GM12875 (cell line): ENCODE results near the gene FMO3.

ENCODE experiments used
- H3K4me3 ChIP-seq: one replicate; pipeline ENCODE4 v1.5.1; 2011; ENCODE audit warnings: low read depth, low read length, control low read depth
- CTCF ChIP-seq: IDR thresholded peaks from 2 replicates; pipeline ENCODE4 v1.5.1; 2011; ENCODE audit warnings: low read depth, mild to moderate bottlenecking, control low read depth, inconsistent platforms, low read length, moderate library complexity, borderline replicate concordance; ENCODE audit not compliant: insufficient read depth

FMO3 gene

GRCh38 chr1:171103862-171104261 lies 13.2 kb downstream of the FMO3 start:
- TF ChIP-seq CTCF = no peak

GRCh38 chr1:171107262-171107940 lies 16.7 kb downstream of the FMO3 start:
- TF ChIP-seq CTCF = no peak
- H3K4me3 ChIP-seq = no peak overlapping the region

More at GRCh38 chr1:171103862-171104261, 13.2 kb downstream of the FMO3 start:
- H3K4me3 ChIP-seq = no peak overlapping the region

GRCh38 chr1:171107969-171108368 lies 17.3 kb downstream of the FMO3 start:
- H3K4me3 ChIP-seq = no peak overlapping the region
- TF ChIP-seq CTCF = no peak

- H3K4me3 ChIP-seq = no peak overlapping the region
- no peak for TF ChIP-seq CTCF
Measured at GRCh38 chr1:171109966-171110365, 19.3 kb downstream of the FMO3 start.

GRCh38 chr1:171110621-171111326 lies 20.1 kb downstream of the FMO3 start:
- H3K4me3 ChIP-seq = no peak overlapping the region
- no peak for TF ChIP-seq CTCF

GRCh38 chr1:171112119-171112518 lies 21.4 kb downstream of the FMO3 start:
- no peak for TF ChIP-seq CTCF
- H3K4me3 ChIP-seq = no peak overlapping the region

- TF ChIP-seq CTCF = no peak
Measured at GRCh38 chr1:171113382-171113781, 22.7 kb downstream of the FMO3 start.

More at GRCh38 chr1:171113382-171113781, 22.7 kb downstream of the FMO3 start:
- no peak overlapping the region for H3K4me3 ChIP-seq
